ENCODE results near the gene ERG. TPM values are rescaled to one million over a fixed set of nuclear protein-coding genes. Genes with fewer than 3 reads are reported as not detected.

Gene ERG
- total RNA-seq, 2 experiments from 2014 or later: not detected

GRCh38 chr21:38527737-38528136 is 29.5 kb upstream of the ERG start:
- no peaks in the 10 kb centered on the region for H3K9me2 ChIP-seq (ENCODE audit: insufficient read depth, low read length)
- H3K36me3 ChIP-seq (ENCODE audit: insufficient read depth, low read length): no peaks in the 10 kb centered on the region
- no peaks in the 10 kb centered on the region for H3K79me2 ChIP-seq (ENCODE audit: insufficient read depth, low read depth, low read length)
- no peak overlapping the region for H2AFZ ChIP-seq (ENCODE audit: low read length)
- no peaks in the 10 kb centered on the region for H3K9me3 ChIP-seq (ENCODE audit: low read length)
- TF ChIP-seq EZH2phosphoT487 (IDR thresholded peaks at IDR 0.05; ENCODE audit: borderline replicate concordance, low read depth, low read length): no peak
- no peak for TF ChIP-seq CTCF (conservative IDR thresholded peaks at IDR 0.05; ENCODE audit: low read length)
- H4K20me1 ChIP-seq (ENCODE audit: insufficient read depth, low read length): no peaks in the 10 kb centered on the region
- H3K4me1 ChIP-seq (ENCODE audit: insufficient read depth, low read length, poor library complexity, severe bottlenecking): no peaks in the 10 kb centered on the region
- DNase-seq (ENCODE audit: low spot score): no peak
- no peak overlapping the region for H3K4me2 ChIP-seq (ENCODE audit: low read length)
- CTCF ChIA-PET (ENCODE audit: unreplicated experiment): interaction anchor here (0.6 kb wide), 1 partner anchor 1204 kb away, joined by 3 read pairs; no protein-coding TSS in a partner anchor
- H3K4me3 ChIP-seq (ENCODE audit: low read depth, low read length, poor library complexity, severe bottlenecking): no peak overlapping the region
- H3K27ac ChIP-seq (ENCODE audit: low read depth, low read length, poor library complexity, severe bottlenecking): no peak overlapping the region
- intact Hi-C loops (cut with micrococcal nuclease; ENCODE audit: unreplicated experiment): no loop called here
- no TSS peak for BruUV-seq (replicated peaks)
- POLR2A ChIA-PET: no interaction called here

- no TSS peak for BruUV-seq (replicated peaks)
- ChIA-PET CTCF (ENCODE audit: unreplicated experiment) (no interaction called here), POLR2A (no interaction called here)
- no peak overlapping the region for H2AFZ ChIP-seq (ENCODE audit: low read length)
- no peaks in the 10 kb centered on the region for H3K9me3 ChIP-seq (ENCODE audit: low read length)
- H3K4me1 ChIP-seq (ENCODE audit: insufficient read depth, low read length, poor library complexity, severe bottlenecking): no peaks in the 10 kb centered on the region
- intact Hi-C loops (cut with micrococcal nuclease; ENCODE audit: unreplicated experiment): no loop called here
- TF ChIP-seq CTCF (conservative IDR thresholded peaks at IDR 0.05; ENCODE audit: low read length): no peak
- no peak overlapping the region for H3K27ac ChIP-seq (ENCODE audit: low read depth, low read length, poor library complexity, severe bottlenecking)
- H3K4me3 ChIP-seq (ENCODE audit: low read depth, low read length, poor library complexity, severe bottlenecking): no peak overlapping the region
- H3K9me2 ChIP-seq (ENCODE audit: insufficient read depth, low read length): no peaks in the 10 kb centered on the region
- H4K20me1 ChIP-seq (ENCODE audit: insufficient read depth, low read length): no peaks in the 10 kb centered on the region
- no peak for DNase-seq (ENCODE audit: low spot score)
- H3K36me3 ChIP-seq (ENCODE audit: insufficient read depth, low read length): no peaks in the 10 kb centered on the region
- H3K4me2 ChIP-seq (ENCODE audit: low read length): no peak overlapping the region
- H3K79me2 ChIP-seq (ENCODE audit: insufficient read depth, low read depth, low read length): no peaks in the 10 kb centered on the region
Observed at GRCh38 chr21:38525454-38525853, 27.2 kb upstream of the ERG start.

GRCh38 chr21:38524168-38525153 is 26.2 kb upstream of the ERG start:
- H2AFZ ChIP-seq (ENCODE audit: low read length): no peak overlapping the region
- ChIA-PET POLR2A (interaction anchor here (0.6 to 1.5 kb wide), 3 partner anchors 8 to 56 kb away, joined by 3 read pairs; no protein-coding TSS in a partner anchor), CTCF (ENCODE audit: unreplicated experiment) (no interaction called here)
- no peak for TF ChIP-seq CTCF (conservative IDR thresholded peaks at IDR 0.05; ENCODE audit: low read length)
- TF ChIP-seq EZH2phosphoT487 (IDR thresholded peaks at IDR 0.05; ENCODE audit: borderline replicate concordance, low read depth, low read length): no peak
- no peaks in the 10 kb centered on the region for H4K20me1 ChIP-seq (ENCODE audit: insufficient read depth, low read length)
- H3K4me1 ChIP-seq (ENCODE audit: insufficient read depth, low read length, poor library complexity, severe bottlenecking): no peaks in the 10 kb centered on the region
- no TSS peak for BruUV-seq (replicated peaks)
- H3K4me2 ChIP-seq (ENCODE audit: low read length): no peak overlapping the region
- H3K27ac ChIP-seq (ENCODE audit: low read depth, low read length, poor library complexity, severe bottlenecking): no peak overlapping the region
- no peak for DNase-seq (ENCODE audit: low spot score)
- no peaks in the 10 kb centered on the region for H3K36me3 ChIP-seq (ENCODE audit: insufficient read depth, low read length)
- intact Hi-C loops (cut with micrococcal nuclease; ENCODE audit: unreplicated experiment): no loop called here
- no peak overlapping the region for H3K4me3 ChIP-seq (ENCODE audit: low read depth, low read length, poor library complexity, severe bottlenecking)
- no peaks in the 10 kb centered on the region for H3K9me2 ChIP-seq (ENCODE audit: insufficient read depth, low read length)
- no peaks in the 10 kb centered on the region for H3K9me3 ChIP-seq (ENCODE audit: low read length)
- no peaks in the 10 kb centered on the region for H3K79me2 ChIP-seq (ENCODE audit: insufficient read depth, low read depth, low read length)

Data from OCI-LY7 (cell line).